T-helper 2 cell treated with Interferon-gamma antibody and Interleukin-4, amounts not matched to agents 5 μg/mL and 100 μg/mL, for 36 hours (primary cell): ENCODE measurements around the gene UCK2.

ENCODE experiments used
- DNase-seq: peaks from one replicate; pipeline ENCODE4 v3.0.0; 2021; ENCODE audit warnings: low spot score
- H3K27ac Mint-ChIP-seq: one replicate; pipeline ENCODE4 v1.8.0; 2021; ENCODE audit warnings: mild to moderate bottlenecking, mixed read lengths
- H3K27me3 Mint-ChIP-seq: one replicate; pipeline ENCODE4 v1.8.0; 2021; ENCODE audit warnings: low read depth, mixed read lengths
- H3K36me3 Mint-ChIP-seq: one replicate; pipeline ENCODE4 v1.8.0; 2021; ENCODE audit warnings: low read depth, mixed read lengths
- H3K4me1 Mint-ChIP-seq: one replicate; pipeline ENCODE4 v1.8.0; 2021; ENCODE audit warnings: low read depth, mixed read lengths
- H3K4me3 Mint-ChIP-seq: one replicate; pipeline ENCODE4 v1.8.0; 2022; ENCODE audit warnings: mild to moderate bottlenecking, moderate library complexity, mixed read lengths
- H3K9me3 Mint-ChIP-seq: one replicate; pipeline ENCODE4 v1.8.0; 2021; ENCODE audit warnings: mixed read lengths

The UCK2 gene

GRCh38 chr1:165871311-165872067, 44.1 kb downstream of the UCK2 start:
- Mint-ChIP-seq H3K4me1 (peaks cover 60% of the 10 kb centered on the region), H3K4me3 (peak overlapping the region; percentile 76), H3K9me3 (no peaks in the 10 kb centered on the region), H3K27me3 (no peaks in the 10 kb centered on the region), H3K36me3 (peaks cover 7% of the 10 kb centered on the region), H3K27ac (peak overlapping the region; percentile 82)
- peak; percentile 64 for DNase-seq

GRCh38 chr1:165873481-165873880, 46.1 kb downstream of the UCK2 start:
- Mint-ChIP-seq H3K27me3 (no peaks in the 10 kb centered on the region), H3K4me3 (no peak overlapping the region), H3K9me3 (peaks cover 16% of the 10 kb centered on the region), H3K4me1 (peaks cover 53% of the 10 kb centered on the region), H3K36me3 (peaks cover 22% of the 10 kb centered on the region), H3K27ac (no peak overlapping the region)
- no peak for DNase-seq

GRCh38 chr1:165874643-165875042, 47.2 kb downstream of the UCK2 start:
- Mint-ChIP-seq H3K4me1 (peaks cover 53% of the 10 kb centered on the region), H3K9me3 (peaks cover 16% of the 10 kb centered on the region), H3K36me3 (peaks cover 32% of the 10 kb centered on the region), H3K4me3 (no peak overlapping the region), H3K27ac (no peak overlapping the region), H3K27me3 (no peaks in the 10 kb centered on the region)
- no peak for DNase-seq

- peak overlapping the region; percentile 38 for H3K4me3 Mint-ChIP-seq
- peaks cover 16% of the 10 kb centered on the region for H3K9me3 Mint-ChIP-seq
- no peaks in the 10 kb centered on the region for H3K27me3 Mint-ChIP-seq
- H3K36me3 Mint-ChIP-seq: peaks cover 34% of the 10 kb centered on the region
- peak; percentile 35 for DNase-seq
- peaks cover 54% of the 10 kb centered on the region for H3K4me1 Mint-ChIP-seq
- H3K27ac Mint-ChIP-seq: no peak overlapping the region
Measured at GRCh38 chr1:165875171-165875570, 47.8 kb downstream of the UCK2 start.

GRCh38 chr1:165875604-165876003, 48.2 kb downstream of the UCK2 start:
- peaks cover 55% of the 10 kb centered on the region for H3K4me1 Mint-ChIP-seq
- H3K27me3 Mint-ChIP-seq: no peaks in the 10 kb centered on the region
- H3K4me3 Mint-ChIP-seq: peak overlapping the region; percentile 38
- H3K9me3 Mint-ChIP-seq: peaks cover 16% of the 10 kb centered on the region
- no peak for DNase-seq
- H3K27ac Mint-ChIP-seq: no peak overlapping the region
- H3K36me3 Mint-ChIP-seq: peaks cover 36% of the 10 kb centered on the region

- H3K27ac Mint-ChIP-seq: no peak overlapping the region
- peaks cover 36% of the 10 kb centered on the region for H3K36me3 Mint-ChIP-seq
- H3K4me1 Mint-ChIP-seq: peaks cover 50% of the 10 kb centered on the region
- no peaks in the 10 kb centered on the region for H3K27me3 Mint-ChIP-seq
- peaks cover 16% of the 10 kb centered on the region for H3K9me3 Mint-ChIP-seq
- H3K4me3 Mint-ChIP-seq: no peak overlapping the region
- DNase-seq: no peak
Measured at GRCh38 chr1:165876121-165876520, 48.7 kb downstream of the UCK2 start.

- peaks cover 36% of the 10 kb centered on the region for H3K36me3 Mint-ChIP-seq
- H3K27ac Mint-ChIP-seq: no peak overlapping the region
- H3K27me3 Mint-ChIP-seq: no peaks in the 10 kb centered on the region
- H3K9me3 Mint-ChIP-seq: peaks cover 16% of the 10 kb centered on the region
- no peak overlapping the region for H3K4me3 Mint-ChIP-seq
- no peak for DNase-seq
- peaks cover 50% of the 10 kb centered on the region for H3K4me1 Mint-ChIP-seq
Measured at GRCh38 chr1:165877411-165877810, 50.0 kb downstream of the UCK2 start.

- Mint-ChIP-seq H3K27ac (peak overlapping the region; percentile 6), H3K9me3 (peaks cover 16% of the 10 kb centered on the region), H3K4me3 (no peak overlapping the region), H3K27me3 (no peaks in the 10 kb centered on the region), H3K36me3 (peaks cover 36% of the 10 kb centered on the region), H3K4me1 (peaks cover 46% of the 10 kb centered on the region)
- DNase-seq: no peak
Measured at GRCh38 chr1:165877940-165878556, 50.6 kb downstream of the UCK2 start.

GRCh38 chr1:165879946-165880345, 52.5 kb downstream of the UCK2 start:
- H3K4me3 Mint-ChIP-seq: no peak overlapping the region
- no peak for DNase-seq
- no peaks in the 10 kb centered on the region for H3K27me3 Mint-ChIP-seq
- peaks cover 42% of the 10 kb centered on the region for H3K4me1 Mint-ChIP-seq
- peaks cover 16% of the 10 kb centered on the region for H3K9me3 Mint-ChIP-seq
- no peak overlapping the region for H3K27ac Mint-ChIP-seq
- H3K36me3 Mint-ChIP-seq: peaks cover 34% of the 10 kb centered on the region

- peaks cover 16% of the 10 kb centered on the region for H3K9me3 Mint-ChIP-seq
- peaks cover 34% of the 10 kb centered on the region for H3K36me3 Mint-ChIP-seq
- H3K27ac Mint-ChIP-seq: no peak overlapping the region
- no peak for DNase-seq
- no peaks in the 10 kb centered on the region for H3K27me3 Mint-ChIP-seq
- H3K4me3 Mint-ChIP-seq: no peak overlapping the region
- peaks cover 37% of the 10 kb centered on the region for H3K4me1 Mint-ChIP-seq
Measured at GRCh38 chr1:165880993-165881392, 53.6 kb downstream of the UCK2 start.

GRCh38 chr1:165882168-165882837, 54.9 kb downstream of the UCK2 start:
- no peak for DNase-seq
- H3K9me3 Mint-ChIP-seq: peaks cover 9% of the 10 kb centered on the region
- H3K4me1 Mint-ChIP-seq: peaks cover 42% of the 10 kb centered on the region
- H3K4me3 Mint-ChIP-seq: no peak overlapping the region
- no peaks in the 10 kb centered on the region for H3K27me3 Mint-ChIP-seq
- H3K36me3 Mint-ChIP-seq: peaks cover 25% of the 10 kb centered on the region
- H3K27ac Mint-ChIP-seq: no peak overlapping the region

GRCh38 chr1:165883056-165883455, 55.6 kb downstream of the UCK2 start:
- Mint-ChIP-seq H3K4me1 (peaks cover 46% of the 10 kb centered on the region), H3K27me3 (no peaks in the 10 kb centered on the region), H3K4me3 (no peak overlapping the region), H3K9me3 (peaks cover 1% of the 10 kb centered on the region), H3K36me3 (peaks cover 17% of the 10 kb centered on the region), H3K27ac (no peak overlapping the region)
- DNase-seq: no peak

- DNase-seq: no peak
- peaks cover 7% of the 10 kb centered on the region for H3K36me3 Mint-ChIP-seq
- no peak overlapping the region for H3K4me3 Mint-ChIP-seq
- H3K27ac Mint-ChIP-seq: no peak overlapping the region
- H3K4me1 Mint-ChIP-seq: peaks cover 44% of the 10 kb centered on the region
- H3K27me3 Mint-ChIP-seq: no peaks in the 10 kb centered on the region
- H3K9me3 Mint-ChIP-seq: no peaks in the 10 kb centered on the region
Measured at GRCh38 chr1:165884009-165884689, 56.7 kb downstream of the UCK2 start.
